NT2/D1 (cell line): Measurements from ENCODE around the gene SGK2.
A peak's percentile ranks its signal among the peaks of the same experiment; 100 is the strongest.
"Not testable (repeated sequence)": the region's sequence is repeated elsewhere in the genome, so short reads cannot be mapped to it uniquely, and the experiment has no call there.

Experiments used
- DNase-seq: peaks from one replicate; pipeline ENCODE4 v3.0.0-alpha.2; 2011; ENCODE audit warnings: low read depth, low spot score
- H3K27me3 ChIP-seq: 2 replicates; pipeline ENCODE4 v1.6.0; 2011; ENCODE audit warnings: mild to moderate bottlenecking; ENCODE audit not compliant: insufficient read length, insufficient read depth
- H3K36me3 ChIP-seq: 2 replicates; pipeline ENCODE4 v1.6.1; 2011; ENCODE audit warnings: mild to moderate bottlenecking, low read length, mixed read lengths; ENCODE audit not compliant: insufficient read depth, insufficient read length
- H3K4me1 ChIP-seq: 2 replicates; pipeline ENCODE4 v1.5.1; 2011; ENCODE audit not compliant: insufficient read depth, insufficient read length
- H3K4me3 ChIP-seq: 2 replicates; pipeline ENCODE4 v1.5.1; 2011; ENCODE audit warnings: low read depth; ENCODE audit not compliant: insufficient read length
- H3K9ac ChIP-seq: 2 replicates; pipeline ENCODE4 v1.6.0; 2011; ENCODE audit warnings: low read depth; ENCODE audit not compliant: insufficient read length
- H3K9me3 ChIP-seq: 2 replicates; pipeline ENCODE4 v1.5.1; 2011; ENCODE audit warnings: mild to moderate bottlenecking, low read length; ENCODE audit not compliant: insufficient read depth
- SUZ12 ChIP-seq: IDR thresholded peaks from 2 replicates; pipeline ENCODE4 v1.6.1; 2011; ENCODE audit not compliant: insufficient read length, insufficient read depth; ENCODE audit errors: extremely low read depth
- YY1 ChIP-seq: IDR thresholded peaks from 2 replicates; pipeline ENCODE4 v1.6.1; 2011; ENCODE audit not compliant: insufficient read length, insufficient read depth
- ZNF274 ChIP-seq: IDR thresholded peaks from 2 replicates; pipeline ENCODE4 v1.6.1; 2011; ENCODE audit warnings: mild to moderate bottlenecking, low read depth, low read length

The SGK2 gene

DNA sequence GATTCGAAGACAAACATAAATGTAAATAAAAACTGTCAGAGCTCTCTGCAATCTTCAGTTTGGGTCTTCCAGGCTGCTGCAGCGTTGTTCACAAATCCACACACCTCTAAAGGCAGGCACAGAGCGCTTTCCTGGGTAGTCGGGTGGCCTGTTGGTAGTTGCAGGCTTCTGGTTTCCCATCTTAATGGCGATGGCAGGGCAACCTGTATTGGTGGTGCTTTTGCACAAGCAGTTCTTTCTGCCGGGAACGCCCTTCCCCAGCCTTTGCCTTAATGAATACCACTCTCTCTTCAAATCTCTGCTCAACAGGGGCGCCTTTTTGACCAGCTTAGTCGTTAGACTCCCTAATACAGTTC, 31.2 kb downstream of the SGK2 start:
- no peak for TF ChIP-seq ZNF274
- no peak for TF ChIP-seq SUZ12
- no peak for TF ChIP-seq YY1
- Histone ChIP-seq H3K4me1 (no peaks in the 10 kb centered on the region), H3K9me3 (no peaks in the 10 kb centered on the region), H3K9ac (peak overlapping the region; percentile 80), H3K27me3 (no peaks in the 10 kb centered on the region), H3K36me3 (peaks cover 13% of the 10 kb centered on the region), H3K4me3 (peak overlapping the region; percentile 70)
- DNase-seq, result no peak

- peak within 1 kb of the TSS; percentile 70 for H3K4me3 ChIP-seq
- H3K27me3 ChIP-seq, result no peaks in the 10 kb centered on the region
- TF ChIP-seq ZNF274 (no peak), SUZ12 (no peak), YY1 (no peak)
- H3K9me3 ChIP-seq, result no peaks in the 10 kb centered on the region
- peak; percentile 94 for DNase-seq
- peaks cover 16% of the 10 kb centered on the region for H3K36me3 ChIP-seq
- H3K9ac ChIP-seq, result peak within 1 kb of the TSS; percentile 80
- H3K4me1 ChIP-seq, result no peaks in the 10 kb centered on the region
These were observed 31.8 kb downstream of the SGK2 start, which contains the start of gene IFT52 for GRCh38 chr20:43590392-43591303. Gene IFT52 (plus strand): TSS chr20:43590937. CDS start chr20:43594699, 3,762 bp downstream.

GRCh38 chr20:43601960-43602359, 43.1 kb downstream of the SGK2 start:
- not testable (repeated sequence) for H3K9ac ChIP-seq, H3K27me3 ChIP-seq, H3K4me1 ChIP-seq, DNase-seq, H3K9me3 ChIP-seq, H3K4me3 ChIP-seq
- H3K36me3 ChIP-seq, result peaks cover 58% of the 10 kb centered on the region

DNA sequence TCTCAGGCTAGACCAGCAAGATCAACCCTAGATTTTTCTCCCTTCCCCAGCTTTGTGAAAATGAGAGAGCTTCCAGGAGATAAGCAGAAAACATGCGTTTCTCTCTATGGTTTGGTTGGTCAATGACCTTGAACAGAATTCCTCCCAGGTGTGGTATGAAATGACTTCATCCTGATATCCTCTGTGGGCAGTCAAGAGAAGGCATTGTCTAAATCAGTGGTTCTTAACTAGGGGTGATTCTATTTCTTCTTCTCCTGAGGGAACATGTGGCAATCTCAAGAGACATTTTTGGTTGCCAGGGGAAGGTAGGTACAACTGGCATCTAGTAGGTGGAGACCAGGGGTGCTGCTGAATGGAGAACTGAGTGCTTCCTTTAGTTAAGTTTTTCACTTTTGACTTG, 44.3 kb downstream of the SGK2 start:
- H3K9ac ChIP-seq, result no peak overlapping the region
- no peaks in the 10 kb centered on the region for H3K4me1 ChIP-seq
- H3K9me3 ChIP-seq, result peaks cover 3% of the 10 kb centered on the region; the same call in 1 of the 2 replicates
- no peak overlapping the region for H3K4me3 ChIP-seq
- TF ChIP-seq ZNF274 (no peak), SUZ12 (no peak), YY1 (no peak)
- H3K36me3 ChIP-seq, result peaks cover 52% of the 10 kb centered on the region
- H3K27me3 ChIP-seq, result no peaks in the 10 kb centered on the region
- DNase-seq, result no peak

DNA sequence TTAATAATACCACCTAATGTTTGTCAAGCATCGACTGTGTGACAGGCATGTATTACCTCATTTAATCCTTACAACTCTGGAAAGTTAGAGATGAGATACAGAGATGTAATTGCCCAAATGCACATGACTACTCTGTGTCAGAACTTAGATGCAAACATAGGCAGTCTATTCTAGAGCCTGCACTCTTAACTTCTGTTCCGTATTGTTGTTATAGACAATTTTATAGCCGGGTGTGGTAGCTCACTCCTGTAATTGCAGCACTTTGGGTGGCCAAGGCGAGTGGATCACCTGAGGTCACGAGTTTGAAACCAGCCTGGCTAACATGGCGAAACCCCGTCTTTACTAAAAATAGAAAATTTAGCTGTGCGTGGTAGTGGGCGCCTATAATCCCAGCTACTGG, 46.9 kb downstream of the SGK2 start:
- no peak for DNase-seq
- H3K9ac ChIP-seq, result no peak overlapping the region
- no peaks in the 10 kb centered on the region for H3K4me1 ChIP-seq
- H3K36me3 ChIP-seq, result peaks cover 40% of the 10 kb centered on the region
- no peak overlapping the region for H3K4me3 ChIP-seq
- H3K27me3 ChIP-seq, result no peaks in the 10 kb centered on the region
- peaks cover 5% of the 10 kb centered on the region; the same call in 1 of the 2 replicates for H3K9me3 ChIP-seq
- TF ChIP-seq SUZ12, result no peak
- no peak for TF ChIP-seq YY1
- no peak for TF ChIP-seq ZNF274

DNA sequence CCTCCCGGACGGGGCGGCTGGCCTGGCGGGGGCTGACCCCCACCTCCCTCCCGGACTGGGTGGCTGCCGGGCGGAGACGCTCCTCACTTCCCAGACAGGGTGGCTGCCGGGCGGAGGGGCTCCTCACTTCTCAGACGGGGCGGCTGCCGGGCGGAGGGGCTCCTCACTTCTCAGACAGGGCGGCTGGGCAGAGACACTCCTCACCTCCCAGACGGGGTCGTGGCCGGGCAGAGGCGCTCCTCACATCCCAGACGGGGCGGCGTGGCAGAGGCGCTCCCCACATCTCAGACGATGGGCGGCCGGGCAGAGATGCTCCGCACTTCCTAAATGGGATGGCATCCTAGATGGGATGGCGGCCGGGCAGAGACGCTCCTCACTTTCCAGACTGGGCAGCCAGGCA, 48.5 kb downstream of the SGK2 start:
- H3K4me1 ChIP-seq, H3K4me3 ChIP-seq, H3K27me3 ChIP-seq, H3K9me3 ChIP-seq, H3K9ac ChIP-seq, DNase-seq: not testable (repeated sequence)
- peaks cover 39% of the 10 kb centered on the region for H3K36me3 ChIP-seq

DNA sequence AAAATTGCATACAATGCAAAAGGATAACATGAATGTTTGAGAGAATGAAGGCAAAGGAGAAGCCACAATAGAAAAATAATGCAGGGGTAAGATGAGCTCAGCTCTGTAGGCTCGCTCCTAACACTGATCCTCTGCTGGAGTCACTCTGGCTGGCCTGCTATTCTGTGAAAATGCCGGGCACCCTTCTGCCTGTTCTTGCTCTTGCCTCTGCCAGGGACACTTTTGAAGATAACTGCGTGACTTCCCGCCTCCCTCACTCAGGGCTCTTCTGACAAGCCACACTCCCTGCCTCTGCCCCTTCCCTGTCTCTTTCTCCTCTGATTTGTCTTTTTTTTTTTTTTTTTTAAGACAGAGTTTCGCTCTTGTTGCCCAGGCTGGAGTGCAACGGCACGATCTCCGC, 72.8 kb downstream of the SGK2 start:
- H3K4me3 ChIP-seq, result no peak overlapping the region
- peaks cover 49% of the 10 kb centered on the region for H3K36me3 ChIP-seq
- H3K4me1 ChIP-seq, result no peaks in the 10 kb centered on the region
- no peak for TF ChIP-seq YY1
- no peak for TF ChIP-seq ZNF274
- H3K9me3 ChIP-seq, result no peaks in the 10 kb centered on the region
- no peak overlapping the region for H3K9ac ChIP-seq
- no peak for DNase-seq
- no peaks in the 10 kb centered on the region for H3K27me3 ChIP-seq
